ENCODE data around the gene DUX4.
"Not testable (repeated sequence)": the region's sequence is repeated elsewhere in the genome, so short reads cannot be mapped to it uniquely, and the experiment has no call there.

The DUX4 gene

DNA sequence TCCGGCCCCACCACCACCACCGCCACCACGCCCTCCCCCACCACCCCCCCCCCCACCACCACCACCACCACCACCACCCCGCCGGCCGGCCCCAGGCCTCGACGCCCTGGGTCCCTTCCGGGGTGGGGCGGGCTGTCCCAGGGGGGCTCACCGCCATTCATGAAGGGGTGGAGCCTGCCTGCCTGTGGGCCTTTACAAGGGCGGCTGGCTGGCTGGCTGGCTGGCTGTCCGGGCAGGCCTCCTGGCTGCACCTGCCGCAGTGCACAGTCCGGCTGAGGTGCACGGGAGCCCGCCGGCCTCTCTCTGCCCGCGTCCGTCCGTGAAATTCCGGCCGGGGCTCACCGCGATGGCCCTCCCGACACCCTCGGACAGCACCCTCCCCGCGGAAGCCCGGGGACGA, at the start of gene DUX4:
TSS of gene DUX4 (plus strand) at position 347 of the 400 bp plus-strand sequence. CDS start at position 347, 0 bp downstream.
- not testable (repeated sequence) for DNase-seq (ENCODE audit: low read depth)

DNA sequence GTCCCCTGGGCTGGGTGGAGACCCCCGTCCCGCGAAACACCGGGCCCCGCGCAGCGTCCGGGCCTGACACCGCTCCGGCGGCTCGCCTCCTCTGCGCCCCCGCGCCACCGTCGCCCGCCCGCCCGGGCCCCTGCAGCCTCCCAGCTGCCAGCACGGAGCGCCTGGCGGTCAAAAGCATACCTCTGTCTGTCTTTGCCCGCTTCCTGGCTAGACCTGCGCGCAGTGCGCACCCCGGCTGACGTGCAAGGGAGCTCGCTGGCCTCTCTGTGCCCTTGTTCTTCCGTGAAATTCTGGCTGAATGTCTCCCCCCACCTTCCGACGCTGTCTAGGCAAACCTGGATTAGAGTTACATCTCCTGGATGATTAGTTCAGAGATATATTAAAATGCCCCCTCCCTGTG, 1.9 kb downstream of the DUX4 start:
- not testable (repeated sequence) for DNase-seq (ENCODE audit: low read depth)

- DNase-seq (ENCODE audit: low read depth) = not testable (repeated sequence)
These were observed 4.4 kb downstream of the DUX4 start for GRCh38 chr4:190177727-190178605.

GRCh38 chr4:190178606-190178990, 5.0 kb downstream of the DUX4 start:
- DNase-seq (ENCODE audit: low read depth) = not testable (repeated sequence)

- DNase-seq (ENCODE audit: low read depth) = not testable (repeated sequence)
These were observed 5.6 kb downstream of the DUX4 start for GRCh38 chr4:190179030-190179739.

DNA sequence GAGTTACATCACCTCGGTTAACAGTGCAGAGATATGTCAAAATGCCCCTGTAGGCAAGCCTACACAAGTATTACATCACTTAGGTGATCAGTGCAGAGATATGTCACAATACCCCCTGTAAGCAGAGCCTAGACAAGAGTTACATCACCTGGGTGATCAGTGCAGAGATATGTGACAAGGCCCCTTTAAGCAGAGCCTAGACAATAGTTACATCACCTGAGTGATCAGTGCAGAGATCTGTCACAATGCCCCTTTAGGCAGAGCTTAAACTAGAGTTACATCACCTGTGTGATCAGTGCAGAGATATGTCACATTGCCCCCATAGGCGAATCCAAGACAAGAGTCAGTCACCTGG, 6.1 kb downstream of the DUX4 start:
- DNase-seq (ENCODE audit: low read depth) = not testable (repeated sequence)

- not testable (repeated sequence) for DNase-seq (ENCODE audit: low read depth)
These were observed 7.4 kb downstream of the DUX4 start for GRCh38 chr4:190180947-190181346.

GRCh38 chr4:190181481-190182100, 8.0 kb downstream of the DUX4 start:
- DNase-seq (ENCODE audit: low read depth) = not testable (repeated sequence)

GRCh38 chr4:190203510-190203909, 29.9 kb downstream of the DUX4 start:
- not testable (repeated sequence) for DNase-seq (ENCODE audit: low read depth)

Data from T-helper 22 cell (primary cell).